CD4-positive, alpha-beta T cell (primary cell): ENCODE results near the gene KSR2. TPM values are rescaled to one million over a fixed set of nuclear protein-coding genes. Genes with fewer than 3 reads are reported as not detected.

Source experiments
- ATAC-seq: fragments of 200-7000 bp; cut with Tn5 transposase; one replicate; pipeline ENCODE4 v1.10.0; 2022; ENCODE audit warnings: mild to moderate bottlenecking; ENCODE audit not compliant: poor library complexity
- CTCF ChIA-PET: fragments of 350-600 bp; sonication (Branson Sonifier 250); formaldehyde crosslinking; loops from one replicate; lab custom pipeline; 2021; ENCODE audit warnings: antibody characterized with exemption, inconsistent platforms; lab: Charles Lee
- POLR2A ChIA-PET: fragments of 350-600 bp; sonication (Branson Sonifier 250); formaldehyde crosslinking; loops from one replicate; lab custom pipeline; 2021; ENCODE audit warnings: antibody characterized with exemption, inconsistent platforms; lab: Charles Lee
- DNase-seq, 14 experiments: peaks; one replicate each; pipeline ENCODE4 v3.0.0-alpha.2; 2013 to 2020; ENCODE audit warnings: mixed read lengths in 2 of 14
- H3K27ac ChIP-seq, 2 donors: one replicate each; pipeline versions ENCODE4 v1.5.1 to v1.7.0; 2013; ENCODE audit warnings: low read length in 2 of 2, low read depth in 1 of 2, mild to moderate bottlenecking in 1 of 2
- H3K27me3 ChIP-seq, 2 experiments: 1 replicate in 1 of 2; 2 replicates in 1 of 2; pipeline versions ENCODE4 v1.6.1 to v1.7.0; 2013; ENCODE audit warnings: low read length in 2 of 2, control low read depth in 1 of 2, mild to moderate bottlenecking in 1 of 2, moderate library complexity in 1 of 2; ENCODE audit not compliant: insufficient read depth in 2 of 2, control insufficient read depth in 1 of 2
- H3K36me3 ChIP-seq: one replicate; pipeline ENCODE4 v1.6.1; 2013; ENCODE audit warnings: low read length, control low read depth; ENCODE audit not compliant: insufficient read depth
- H3K4me1 ChIP-seq: one replicate; pipeline ENCODE4 v1.6.1; 2013; ENCODE audit warnings: low read length, control low read depth; ENCODE audit not compliant: insufficient read depth
- H3K4me3 ChIP-seq: one replicate; pipeline ENCODE4 v1.5.1; 2013; ENCODE audit warnings: mild to moderate bottlenecking, low read length, moderate library complexity
- H3K9me3 ChIP-seq, 2 experiments: 1 replicate in 1 of 2; 2 replicates in 1 of 2; pipeline versions ENCODE4 v1.6.1 to v1.7.0; 2013; ENCODE audit warnings: low read length in 2 of 2, mild to moderate bottlenecking in 2 of 2, control low read depth in 1 of 2, moderate library complexity in 1 of 2; ENCODE audit not compliant: control insufficient read depth in 1 of 2, insufficient read depth in 1 of 2
- H3K27ac Mint-ChIP-seq: one replicate; pipeline ENCODE4 v1.8.0; 2020; ENCODE audit warnings: mixed read lengths
- H3K27me3 Mint-ChIP-seq: one replicate; pipeline ENCODE4 v1.8.0; 2021; ENCODE audit warnings: mixed read lengths
- H3K36me3 Mint-ChIP-seq: one replicate; pipeline ENCODE4 v1.8.0; 2021; ENCODE audit warnings: low read depth, mixed read lengths
- H3K4me1 Mint-ChIP-seq: one replicate; pipeline ENCODE4 v1.8.0; 2021; ENCODE audit warnings: low read depth, mixed read lengths
- H3K4me3 Mint-ChIP-seq: one replicate; pipeline ENCODE4 v1.8.0; 2020; ENCODE audit warnings: mild to moderate bottlenecking, mixed read lengths
- H3K9me3 Mint-ChIP-seq: one replicate; pipeline ENCODE4 v1.8.0; 2020; ENCODE audit warnings: mixed read lengths
- CTCF ChIP-seq: fragments of 200-600 bp; IDR thresholded peaks from one replicate; pipeline ENCODE4 v1.8.0; 2022; ENCODE audit warnings: antibody characterized with exemption, mild to moderate bottlenecking
- intact Hi-C, 2 experiments: fragments of 100-400 bp; cut with DNase I in 1 of 2; cut with micrococcal nuclease in 1 of 2; formaldehyde crosslinking; loops; one replicate each; pipeline versions ENCODE4 v1.15.1 to v1.9.0; 2023 to 2025; cut with DNase I, micrococcal nuclease
- total RNA-seq, 174 experiments: library from RNA in 2 of 174; stranded (reverse) in 2 of 174; gene quantifications; one replicate each; pipeline ENCODE4 v1.2.3 and lab custom pipeline; 2021 to 2026

KSR2 gene
- total RNA-seq, 2 experiments from 2014 or later, result 0.05 to 0.17 TPM

GRCh38 chr12:117844114-117844830 is 124.5 kb downstream of the KSR2 start:
- H3K4me1 Mint-ChIP-seq, result no peaks in the 10 kb centered on the region
- H3K27me3 Mint-ChIP-seq, result peaks cover 62% of the 10 kb centered on the region
- Histone ChIP-seq H3K4me1 (no peaks in the 10 kb centered on the region), H3K9me3 (peaks cover 4 to 7% of the 10 kb centered on the region in 2 experiments), H3K27ac (no peak overlapping the region), H3K27me3 (peaks cover 4 to 6% of the 10 kb centered on the region in 2 experiments), H3K36me3 (no peaks in the 10 kb centered on the region), H3K4me3 (no peak overlapping the region)
- ChIA-PET POLR2A (no interaction called here), CTCF (no interaction called here)
- no peaks in the 10 kb centered on the region for H3K36me3 Mint-ChIP-seq
- no peak overlapping the region for H3K4me3 Mint-ChIP-seq
- no peak for ATAC-seq
- H3K9me3 Mint-ChIP-seq, result peaks cover 7% of the 10 kb centered on the region
- intact Hi-C loops, result no loop called here
- no peak for TF ChIP-seq CTCF
- DNase-seq, result no peak
- H3K27ac Mint-ChIP-seq, result no peak overlapping the region

GRCh38 chr12:117842630-117843029 is 126.2 kb downstream of the KSR2 start:
- Mint-ChIP-seq H3K4me3 (no peak overlapping the region), H3K4me1 (no peaks in the 10 kb centered on the region), H3K36me3 (no peaks in the 10 kb centered on the region), H3K27ac (no peak overlapping the region), H3K27me3 (peaks cover 52% of the 10 kb centered on the region), H3K9me3 (peaks cover 7% of the 10 kb centered on the region)
- DNase-seq (no peak), ATAC-seq (no peak)
- Histone ChIP-seq H3K4me1 (no peaks in the 10 kb centered on the region), H3K9me3 (peaks cover 4 to 7% of the 10 kb centered on the region in 2 experiments), H3K4me3 (no peak overlapping the region), H3K27me3 (peaks cover 0 to 4% of the 10 kb centered on the region in 2 experiments), H3K27ac (no peak overlapping the region), H3K36me3 (no peaks in the 10 kb centered on the region)
- POLR2A ChIA-PET, result no interaction called here
- intact Hi-C loops, result no loop called here
- no peak for TF ChIP-seq CTCF
- CTCF ChIA-PET, result no interaction called here

- no peak for TF ChIP-seq CTCF
- intact Hi-C loops, result no loop called here
- H3K4me3 Mint-ChIP-seq, result no peak overlapping the region
- POLR2A ChIA-PET, result no interaction called here
- no peak overlapping the region for H3K27ac Mint-ChIP-seq
- no peaks in the 10 kb centered on the region for H3K36me3 Mint-ChIP-seq
- Histone ChIP-seq H3K36me3 (no peaks in the 10 kb centered on the region), H3K27ac (no peak overlapping the region), H3K4me1 (peaks cover 2% of the 10 kb centered on the region), H3K4me3 (no peak overlapping the region), H3K27me3 (peaks cover 0 to 4% of the 10 kb centered on the region in 2 experiments), H3K9me3 (peaks cover 4 to 7% of the 10 kb centered on the region in 2 experiments)
- CTCF ChIA-PET, result no interaction called here
- H3K4me1 Mint-ChIP-seq, result peaks cover 3% of the 10 kb centered on the region
- no peak for DNase-seq
- ATAC-seq, result no peak
- peaks cover 7% of the 10 kb centered on the region for H3K9me3 Mint-ChIP-seq
- peaks cover 54% of the 10 kb centered on the region for H3K27me3 Mint-ChIP-seq
These were observed 126.6 kb downstream of the KSR2 start for GRCh38 chr12:117842220-117842619.
